Fibroblast of lung (primary cell): ENCODE results near the gene GATA5.

Experiments
- CTCF ChIP-seq, 2 donors: IDR thresholded peaks in 1 of 2; conservative IDR thresholded peaks in 1 of 2; 1 replicate in 1 of 2; 2 replicates in 1 of 2; pipeline ENCODE4 v1.5.1; 2011 to 2012; ENCODE audit warnings: low read length in 2 of 2, control low read depth in 1 of 2, inconsistent platforms in 1 of 2, low read depth in 1 of 2, mild to moderate bottlenecking in 1 of 2
- EZH2 ChIP-seq: IDR thresholded peaks from 2 replicates; pipeline ENCODE4 v1.5.1; 2012; ENCODE audit warnings: low read length, control low read depth, mild to moderate bottlenecking; ENCODE audit errors: missing control alignments

GRCh38 chr20:62470001-62470400, 5.8 kb downstream of the GATA5 start:
- TF ChIP-seq CTCF (conservative IDR thresholded peaks at IDR 0.05 in 1 of 2, IDR thresholded peaks at IDR 0.05 in 1 of 2; ENCODE audit: low read depth in 1 of 2, low read length in 2 of 2): no peak
- TF ChIP-seq EZH2: no peak
